ENCODE measurements around the gene JARID2.

The JARID2 gene

GRCh38 chr6:15247500-15248450, 1.9 kb downstream of the JARID2 start:
- peak in 1 of 2 donors; percentile 43 for DNase-seq

DNA sequence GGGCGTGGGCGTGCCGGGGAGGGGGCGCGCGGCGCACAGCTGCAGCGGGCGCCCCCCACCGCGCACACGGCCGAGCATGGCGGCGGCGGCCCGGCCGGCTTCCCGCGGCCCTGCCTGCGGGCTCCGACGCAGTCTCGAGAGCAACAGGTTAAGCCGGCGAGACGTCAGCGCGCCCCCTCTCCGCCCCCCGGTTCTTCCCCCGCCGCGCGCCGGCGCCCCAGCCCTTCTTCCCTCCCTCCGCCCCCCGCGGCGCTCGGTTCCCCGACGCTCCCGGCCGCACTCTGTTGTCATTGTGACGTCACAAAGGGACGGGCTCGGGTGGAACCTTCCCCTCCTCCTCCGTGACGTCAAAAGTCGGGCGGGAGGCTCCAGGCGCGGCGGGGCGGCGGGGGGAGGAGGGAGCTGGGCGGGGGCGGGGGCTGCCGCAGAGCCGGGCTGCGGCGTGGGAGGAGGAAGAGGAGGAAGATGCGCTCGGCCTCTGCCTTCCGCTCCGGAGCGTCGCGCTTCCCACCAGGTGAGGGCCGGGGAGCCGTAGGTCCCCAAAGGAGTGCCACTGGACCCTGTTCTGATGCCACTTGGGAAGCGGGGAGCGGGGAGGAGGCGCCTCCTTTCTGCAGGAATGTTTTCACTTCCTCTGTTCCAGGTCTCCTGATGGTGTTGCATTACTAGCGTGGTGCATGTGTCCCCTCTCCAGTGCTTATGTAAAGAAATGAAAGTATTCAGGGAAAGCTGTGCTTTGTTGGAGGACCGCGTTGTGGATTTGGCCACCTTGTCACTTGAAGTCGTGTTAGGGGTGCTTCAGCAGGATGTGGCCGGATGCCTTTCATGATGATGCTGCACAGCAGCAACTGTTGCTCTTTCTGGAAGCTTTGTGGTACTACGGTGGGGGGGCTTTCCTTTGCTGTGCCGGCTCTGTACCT, 2.8 kb downstream of the JARID2 start:
- peak; percentile 94 to 97 for DNase-seq

GRCh38 chr6:15249371-15250019, 3.6 kb downstream of the JARID2 start:
- no peak for DNase-seq

DNA sequence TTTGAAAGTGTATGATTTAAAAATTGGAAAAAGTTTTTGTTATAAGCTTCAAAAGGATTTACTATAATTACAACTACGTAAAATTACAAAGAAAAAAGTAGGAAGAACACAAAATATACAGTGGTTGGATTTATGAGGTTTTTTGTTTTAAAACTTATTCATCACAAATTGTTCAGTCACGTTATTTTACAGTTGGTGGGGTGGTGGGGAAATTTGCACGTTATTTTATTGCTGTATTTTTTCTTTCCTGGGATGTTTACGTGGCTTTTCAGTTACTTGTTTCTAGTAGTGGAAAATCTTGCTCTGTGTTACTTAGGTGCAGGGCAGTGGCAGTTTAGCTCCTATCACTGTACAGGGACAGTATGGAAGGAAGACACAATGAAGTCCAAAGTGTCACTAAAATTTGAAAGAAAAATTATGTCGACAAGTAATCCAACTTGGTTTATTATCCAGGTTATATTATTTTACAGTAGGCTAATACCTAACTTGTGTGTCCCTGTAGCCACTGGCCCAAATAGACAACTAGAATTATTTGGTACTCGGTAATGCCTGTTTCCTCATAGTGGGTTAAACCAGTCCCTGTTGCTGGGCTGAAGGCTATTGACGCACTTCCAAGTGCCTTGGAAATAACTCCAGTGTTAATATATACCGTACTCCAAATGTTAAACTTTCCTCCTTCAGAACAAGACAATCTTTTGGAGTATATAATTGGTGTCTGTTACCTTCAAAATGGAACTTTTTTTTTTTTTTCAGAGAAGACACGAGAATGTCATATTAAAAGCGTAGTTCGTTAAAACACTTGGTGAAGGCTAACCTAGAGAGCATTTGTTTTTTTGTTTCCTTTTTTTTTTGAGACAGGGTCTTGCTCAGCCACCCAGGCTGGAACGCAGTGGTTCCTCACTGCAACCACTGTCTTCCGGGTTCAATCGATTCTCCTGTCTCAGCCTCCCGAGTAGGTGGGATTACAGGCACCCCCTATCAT, 4.6 kb downstream of the JARID2 start:
- DNase-seq, result no peak

DNA sequence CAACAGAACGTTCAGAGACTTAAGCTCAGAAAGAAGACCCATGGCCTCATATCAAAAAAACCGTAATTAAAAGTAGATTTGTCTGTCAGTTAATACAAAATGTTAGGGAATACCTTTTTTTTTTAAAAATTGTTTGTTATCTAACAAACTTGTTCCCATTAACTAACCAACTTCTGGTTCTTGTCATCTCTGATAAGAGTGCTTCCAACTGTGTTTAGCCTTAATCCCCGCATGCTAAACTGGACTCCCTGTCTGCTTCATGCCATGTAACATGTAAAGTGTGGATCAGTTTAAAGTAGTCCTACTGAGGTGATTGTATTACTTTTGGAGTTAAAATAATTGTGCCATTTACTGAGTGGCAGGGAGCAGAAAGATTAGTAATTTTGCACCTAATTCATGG, 6.3 kb downstream of the JARID2 start:
- DNase-seq, result no peak

GRCh38 chr6:15253203-15254022, 7.5 kb downstream of the JARID2 start:
- peak in 1 of 2 donors; percentile 60 for DNase-seq

DNA sequence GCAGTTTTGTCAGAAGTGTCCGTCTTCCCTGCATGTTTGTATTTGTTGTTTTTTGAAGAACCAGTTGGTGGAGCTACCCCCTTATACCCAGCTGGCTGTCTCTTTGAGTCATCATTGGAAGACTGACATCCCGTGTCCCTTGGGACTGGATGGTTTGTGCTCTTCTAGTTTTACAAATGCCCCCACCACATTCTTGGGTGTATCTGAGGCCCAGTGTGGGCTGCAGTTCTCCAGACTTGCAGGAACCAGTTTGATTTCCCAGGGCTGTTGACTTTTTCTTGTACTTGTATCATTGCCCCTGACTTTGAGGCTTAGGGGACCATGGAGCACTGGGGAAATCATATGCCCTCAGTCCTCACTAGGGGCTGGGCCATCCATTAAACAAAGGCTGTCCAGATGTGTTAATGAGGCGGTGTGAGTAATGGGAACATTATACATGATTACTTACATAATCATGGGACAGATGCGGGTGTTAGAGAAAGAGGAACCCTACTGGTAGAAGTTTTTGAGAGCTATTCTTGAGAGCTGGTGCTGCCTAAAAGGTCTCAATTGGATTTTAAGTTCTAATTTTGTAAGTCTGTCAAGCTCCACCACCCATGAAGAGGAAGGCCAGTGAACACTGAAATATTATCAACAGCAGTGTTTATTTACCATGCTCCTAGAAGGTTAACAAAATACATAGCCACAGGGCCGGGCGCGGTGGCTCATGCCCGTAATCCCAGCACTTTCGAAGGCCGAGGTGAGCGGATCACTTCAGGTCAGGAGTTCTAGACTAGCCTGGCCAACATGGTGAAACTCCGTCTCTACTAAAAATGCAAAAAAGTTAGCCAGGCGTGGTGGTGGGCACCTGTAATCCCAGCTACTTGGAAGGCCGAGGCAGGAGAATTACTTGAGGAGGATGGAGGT, 8.5 kb downstream of the JARID2 start:
- DNase-seq, result peak; percentile 68 to 84

DNA sequence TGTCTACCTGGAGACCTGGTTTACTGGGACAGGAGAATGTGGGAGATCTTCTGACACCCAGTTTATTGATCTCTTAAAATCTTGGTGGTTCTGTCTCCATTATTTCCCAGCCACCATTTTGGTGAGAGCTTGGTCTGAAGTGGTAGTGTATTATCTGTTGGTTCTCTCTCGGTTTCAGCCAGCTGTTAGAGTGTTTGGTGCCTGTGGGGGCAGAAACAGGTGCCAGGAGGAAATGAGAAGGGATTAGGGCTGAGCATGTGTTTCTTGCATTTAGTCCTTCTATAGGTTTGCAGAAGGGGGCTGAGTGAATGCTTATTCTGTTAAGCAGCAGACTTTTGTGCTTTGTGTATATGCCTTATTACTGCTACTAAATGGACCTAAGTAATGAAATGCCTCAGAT, 9.6 kb downstream of the JARID2 start:
- no peak for DNase-seq

- peak; percentile 61 to 70 for DNase-seq
Measured at GRCh38 chr6:15255909-15256395, 10.1 kb downstream of the JARID2 start.

DNA sequence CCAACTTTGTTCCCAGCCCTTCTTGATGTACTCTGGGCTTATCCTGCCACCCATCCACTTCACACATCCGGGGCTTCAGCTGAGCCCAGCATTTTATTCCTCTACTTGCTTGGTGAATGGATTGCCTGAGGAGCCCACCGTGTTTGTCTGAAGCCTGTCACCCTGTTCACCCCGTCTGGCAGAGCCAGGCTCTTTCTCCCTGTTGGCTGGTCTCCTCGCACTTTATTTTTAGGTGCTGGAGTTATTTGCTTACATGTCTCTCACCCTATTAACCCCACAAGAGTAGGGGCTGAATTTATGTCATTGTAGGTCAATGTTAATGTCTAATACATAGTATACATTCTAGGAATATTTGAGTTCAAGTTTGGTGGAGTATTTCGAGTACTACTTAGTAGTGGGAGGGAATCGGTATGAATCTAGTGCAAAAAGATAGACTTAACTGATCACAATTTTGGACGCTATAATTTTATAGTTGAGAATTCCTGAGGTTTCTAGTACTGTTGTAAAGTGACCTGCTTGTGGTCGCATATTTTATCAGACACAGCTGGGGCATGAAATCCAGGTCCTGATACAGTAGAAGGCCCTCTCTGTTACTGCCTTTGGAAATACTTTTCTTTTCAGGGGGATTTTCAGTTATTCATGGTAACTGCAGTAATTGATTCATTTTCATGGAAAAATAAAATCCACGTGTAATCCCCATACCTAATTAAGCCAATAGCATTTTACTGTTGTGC, 10.8 kb downstream of the JARID2 start:
- DNase-seq, result no peak

GRCh38 chr6:15257357-15258132, 11.7 kb downstream of the JARID2 start:
- no peak for DNase-seq

GRCh38 chr6:15259766-15260098, 13.9 kb downstream of the JARID2 start:
- DNase-seq, result no peak

- no peak for DNase-seq
Measured at GRCh38 chr6:15260099-15260821, 14.4 kb downstream of the JARID2 start.

- peak in 1 of 2 donors; percentile 65 for DNase-seq
Measured at GRCh38 chr6:15263780-15264374, 18.0 kb downstream of the JARID2 start.

GRCh38 chr6:15264412-15264811, 18.5 kb downstream of the JARID2 start:
- DNase-seq, result no peak

DNA sequence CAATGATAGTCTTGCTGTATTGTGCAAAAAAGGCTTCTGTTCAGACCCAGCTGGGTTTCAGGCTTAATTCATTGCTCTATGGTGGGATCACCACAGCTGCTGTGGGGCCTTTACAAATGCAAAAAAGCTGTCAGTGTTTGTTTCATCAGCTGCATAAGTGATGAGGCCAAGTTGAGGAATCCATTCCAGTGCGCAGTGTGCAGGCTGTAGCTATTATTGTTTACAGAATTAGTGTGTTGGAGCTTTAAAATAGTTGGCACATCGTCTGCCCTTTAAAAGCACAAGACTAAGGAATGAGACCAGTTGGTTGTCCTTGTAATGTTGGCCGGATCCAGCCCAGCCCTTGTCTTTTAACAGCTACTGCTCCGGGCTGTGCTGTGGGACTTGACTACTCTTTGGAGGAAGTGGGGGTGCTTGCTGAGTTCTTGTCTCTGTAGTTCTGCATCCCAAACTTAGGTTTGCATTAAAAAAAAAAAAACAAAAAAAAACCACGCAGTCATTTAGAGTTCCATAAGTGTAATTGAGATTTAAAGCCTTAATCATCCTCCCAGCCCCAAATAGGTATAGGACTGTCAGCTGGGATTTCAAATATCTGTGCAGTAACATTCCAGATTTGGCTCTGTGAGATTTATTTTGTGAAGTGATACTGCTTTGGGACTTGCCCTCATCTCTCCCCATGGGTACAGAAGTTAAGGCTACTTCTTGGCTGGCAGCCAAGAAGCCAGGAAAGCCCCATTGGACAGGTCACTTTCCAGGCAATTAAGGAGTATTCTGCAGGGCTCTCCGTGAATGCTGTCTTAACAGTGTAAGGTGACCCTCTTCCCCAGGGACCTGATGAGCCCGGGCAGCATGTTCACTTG, 19.3 kb downstream of the JARID2 start:
- peak; percentile 47 to 60 for DNase-seq

Data from inflammatory macrophage treated with lipopolysaccharide for 1 hour (primary cell).